Measurements from ENCODE around the gene RPS25. TPM values are rescaled to one million over a fixed set of nuclear protein-coding genes. Genes with fewer than 3 reads are reported as not detected.

RPS25 gene
- total RNA-seq, 6 donors from 2014 or later, result 253 to 1,288 (median 830) TPM

DNA sequence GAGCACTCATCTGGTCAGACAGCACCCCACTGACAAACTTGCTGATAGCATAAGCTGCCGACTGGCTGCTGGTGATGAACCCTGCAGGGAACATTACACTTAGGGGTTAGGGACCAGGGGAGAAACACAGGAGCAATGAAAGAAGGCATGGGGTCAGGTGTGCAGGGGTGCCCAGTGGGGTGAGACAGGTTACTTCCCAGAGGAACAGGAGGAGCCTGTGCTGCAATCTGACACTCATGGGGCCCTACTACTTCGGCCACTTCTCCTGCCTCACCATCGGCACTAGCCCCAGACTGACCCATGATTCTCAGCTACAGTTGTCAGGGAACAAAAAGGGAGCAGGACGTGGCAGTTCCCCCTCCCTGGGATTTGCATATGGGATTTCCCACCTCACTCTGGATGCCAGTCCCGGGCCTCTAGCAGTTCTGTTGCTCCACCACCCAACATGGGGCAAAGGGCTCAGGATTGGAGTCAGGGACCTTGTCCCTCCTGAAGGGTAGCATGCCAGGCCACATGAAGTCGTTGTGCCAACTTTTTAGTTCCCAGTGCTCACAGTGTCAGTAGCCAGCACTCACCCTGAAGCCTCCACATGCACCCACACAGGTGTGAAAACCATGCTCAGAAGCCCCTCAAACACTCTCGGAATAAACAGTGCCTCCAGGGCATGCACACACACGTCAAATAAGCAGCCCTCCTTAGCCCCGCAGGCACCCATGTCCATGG lies 10.4 kb upstream of the RPS25 start:
- peaks cover 5 to 42% (median 15%) of the 10 kb centered on the region in 4 donors for H3K36me3 ChIP-seq
- no peak for TF ChIP-seq EP300 (IDR thresholded peaks at IDR 0.05)
- no peak for TF ChIP-seq POLR2A (IDR thresholded peaks at IDR 0.05)
- no peak for TF ChIP-seq POLR2AphosphoS5 (IDR thresholded peaks at IDR 0.05)
- TF ChIP-seq, protein P1, sequence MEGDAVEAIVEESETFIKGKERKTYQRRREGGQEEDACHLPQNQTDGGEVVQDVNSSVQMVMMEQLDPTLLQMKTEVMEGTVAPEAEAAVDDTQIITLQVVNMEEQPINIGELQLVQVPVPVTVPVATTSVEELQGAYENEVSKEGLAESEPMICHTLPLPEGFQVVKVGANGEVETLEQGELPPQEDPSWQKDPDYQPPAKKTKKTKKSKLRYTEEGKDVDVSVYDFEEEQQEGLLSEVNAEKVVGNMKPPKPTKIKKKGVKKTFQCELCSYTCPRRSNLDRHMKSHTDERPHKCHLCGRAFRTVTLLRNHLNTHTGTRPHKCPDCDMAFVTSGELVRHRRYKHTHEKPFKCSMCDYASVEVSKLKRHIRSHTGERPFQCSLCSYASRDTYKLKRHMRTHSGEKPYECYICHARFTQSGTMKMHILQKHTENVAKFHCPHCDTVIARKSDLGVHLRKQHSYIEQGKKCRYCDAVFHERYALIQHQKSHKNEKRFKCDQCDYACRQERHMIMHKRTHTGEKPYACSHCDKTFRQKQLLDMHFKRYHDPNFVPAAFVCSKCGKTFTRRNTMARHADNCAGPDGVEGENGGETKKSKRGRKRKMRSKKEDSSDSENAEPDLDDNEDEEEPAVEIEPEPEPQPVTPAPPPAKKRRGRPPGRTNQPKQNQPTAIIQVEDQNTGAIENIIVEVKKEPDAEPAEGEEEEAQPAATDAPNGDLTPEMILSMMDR (IDR thresholded peaks at IDR 0.05), result no peak
- H3K27me3 ChIP-seq, result no peaks in the 10 kb centered on the region
- no peak for ATAC-seq (ENCODE audit: low FRiP score in 2 of 2)
- no peak overlapping the region for H3K4me3 ChIP-seq
- DNase-seq, result no peak
- no peaks in the 10 kb centered on the region for H3K9me3 ChIP-seq
- H3K27ac ChIP-seq, result peak overlapping the region in 2 of 4 donors; percentile 6 to 91
- WGBS, 2 donors, result 69 to 73% methylated on average over 4 to 9 of the region's 9 CpGs
- H3K4me1 ChIP-seq, result peaks cover 22 to 40% (median 26%) of the 10 kb centered on the region in 4 donors

- 94 to 95% methylated on average over 6 to 9 of the region's 9 CpGs for WGBS, 2 donors
- H3K4me1 ChIP-seq, result peaks cover 25 to 40% (median 27%) of the 10 kb centered on the region in 4 donors
Observed at GRCh38 chr11:119027561-119028345, 9.6 kb upstream of the RPS25 start.

DNA sequence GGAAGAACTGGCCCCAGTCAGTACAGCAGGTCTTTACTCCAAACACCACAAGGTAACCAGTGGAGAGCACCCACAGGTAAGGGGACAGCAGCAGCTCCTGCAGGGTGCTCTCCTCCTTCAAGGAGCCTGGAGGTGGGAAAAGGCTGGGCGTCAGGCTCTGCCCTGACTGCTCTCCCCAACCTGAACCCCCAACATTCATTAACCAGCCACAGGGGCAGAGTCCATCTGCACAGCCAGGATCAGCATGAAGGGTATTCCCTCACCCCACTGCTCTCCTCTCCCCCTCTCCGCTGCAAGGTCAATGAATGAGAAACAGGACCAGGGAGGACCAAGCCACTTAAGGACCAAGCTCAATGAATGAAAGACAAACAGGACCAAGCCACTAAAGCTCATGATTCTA lies 8.8 kb upstream of the RPS25 start:
- H3K27me3 ChIP-seq, result no peaks in the 10 kb centered on the region
- 96 to 100% methylated on average over 2 of the region's 2 CpGs for WGBS, 2 donors
- no peak for DNase-seq
- no peaks in the 10 kb centered on the region for H3K9me3 ChIP-seq
- TF ChIP-seq, protein P1 (IDR thresholded peaks at IDR 0.05), result no peak
- TF ChIP-seq POLR2AphosphoS5 (IDR thresholded peaks at IDR 0.05), result no peak
- no peak for TF ChIP-seq POLR2A (IDR thresholded peaks at IDR 0.05)
- no peak for TF ChIP-seq EP300 (IDR thresholded peaks at IDR 0.05)
- H3K4me3 ChIP-seq, result no peak overlapping the region
- no peak for ATAC-seq (ENCODE audit: low FRiP score in 2 of 2)
- H3K27ac ChIP-seq, result peak overlapping the region in 2 of 4 donors; percentile 23 to 53
- H3K4me1 ChIP-seq, result peaks cover 25 to 40% (median 27%) of the 10 kb centered on the region in 4 donors
- peaks cover 5 to 57% (median 24%) of the 10 kb centered on the region in 4 donors for H3K36me3 ChIP-seq

More at GRCh38 chr11:119027561-119028345, 9.6 kb upstream of the RPS25 start:
- TF ChIP-seq EP300 (IDR thresholded peaks at IDR 0.05) (no peak), POLR2A (IDR thresholded peaks at IDR 0.05) (no peak), POLR2AphosphoS5 (IDR thresholded peaks at IDR 0.05) (no peak)
- TF ChIP-seq, protein P1 (IDR thresholded peaks at IDR 0.05), result no peak
- ATAC-seq (ENCODE audit: low FRiP score in 2 of 2) (no peak), DNase-seq (no peak)
- Histone ChIP-seq H3K4me3 (no peak overlapping the region), H3K9me3 (no peaks in the 10 kb centered on the region), H3K36me3 (peaks cover 5 to 49% (median 18%) of the 10 kb centered on the region in 4 donors), H3K27me3 (no peaks in the 10 kb centered on the region), H3K27ac (peak overlapping the region in 1 of 4 donors; percentile 6)

GRCh38 chr11:119025978-119026766 lies 8.0 kb upstream of the RPS25 start:
- 87 to 96% methylated on average over 12 to 16 of the region's 16 CpGs for WGBS, 2 donors
- H3K27ac ChIP-seq, result peak overlapping the region in 3 of 4 donors; percentile 35 to 53 (median 43)
- peaks cover 5 to 65% (median 28%) of the 10 kb centered on the region in 4 donors for H3K36me3 ChIP-seq
- ATAC-seq (ENCODE audit: low FRiP score in 2 of 2) (no peak), DNase-seq (no peak)
- peaks cover 26 to 42% (median 30%) of the 10 kb centered on the region in 4 donors for H3K4me1 ChIP-seq
- H3K27me3 ChIP-seq, result no peaks in the 10 kb centered on the region
- TF ChIP-seq POLR2AphosphoS5 (IDR thresholded peaks at IDR 0.05) (no peak), POLR2A (IDR thresholded peaks at IDR 0.05) (no peak), EP300 (IDR thresholded peaks at IDR 0.05) (no peak)
- TF ChIP-seq, protein P1 (IDR thresholded peaks at IDR 0.05), result no peak
- H3K4me3 ChIP-seq, result no peak overlapping the region
- no peaks in the 10 kb centered on the region for H3K9me3 ChIP-seq
